HG02623 (cell line): ENCODE measurements around the gene PEX1.
A peak's percentile ranks its signal among the peaks of the same experiment; 100 is the strongest.
"Not testable (repeated sequence)": the region's sequence is repeated elsewhere in the genome, so short reads cannot be mapped to it uniquely, and the experiment has no call there.

Experiments
- ATAC-seq: cut with Tn5 transposase; IDR thresholded peaks from one replicate; pipeline ENCODE4 v1.9.1; 2021; ENCODE audit warnings: moderate library complexity; ENCODE audit not compliant: unreplicated experiment

The PEX1 gene

DNA sequence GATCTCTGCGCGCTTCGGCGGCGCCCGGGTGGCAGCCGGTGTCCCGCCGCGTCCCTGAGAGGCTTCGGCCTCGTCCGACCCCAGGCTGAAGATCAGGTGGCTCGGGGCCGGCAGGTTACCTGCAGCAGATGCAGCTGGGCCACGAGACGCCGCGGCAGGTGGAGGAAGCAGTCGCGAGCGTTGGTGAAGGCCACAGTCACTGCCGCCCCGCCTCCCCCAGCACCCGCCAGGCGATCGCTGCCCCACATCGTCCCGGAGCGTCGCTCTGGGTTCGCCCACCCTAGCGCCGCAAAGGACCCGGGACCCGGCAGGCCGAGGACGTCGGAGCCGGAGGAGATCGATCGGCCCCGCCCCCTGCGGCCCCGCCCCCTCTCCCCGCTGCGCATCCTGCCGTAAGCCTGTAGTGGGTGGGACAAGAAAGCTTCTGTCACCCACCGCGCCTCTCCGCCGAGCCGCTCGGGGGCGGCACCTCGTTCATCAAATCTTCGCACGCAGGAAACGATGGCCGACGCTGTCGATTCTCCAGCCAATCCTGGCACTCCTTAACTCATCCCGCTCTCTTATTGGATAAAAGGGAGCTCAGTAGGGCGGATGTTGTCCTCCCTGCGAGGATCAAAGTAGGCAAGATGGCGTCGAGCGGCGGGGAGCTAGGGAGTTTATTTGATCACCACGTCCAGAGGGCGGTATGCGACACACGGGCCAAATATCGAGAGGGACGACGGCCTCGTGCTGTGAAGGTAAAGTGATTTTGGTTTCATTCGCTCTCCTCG lies at the start of gene PEX1, which contains the start of gene RBM48:
Gene PEX1 (minus strand): TSS at position 333 of the 770 bp plus-strand sequence. CDS start 85 bp downstream, at position 248.
Gene RBM48 (plus strand): TSS at position 608 of the 770 bp plus-strand sequence. CDS start 19 bp downstream, at position 627.
- peak; percentile 96 for ATAC-seq

- no peak for ATAC-seq
Observed at GRCh38 chr7:92576296-92576695, 48.0 kb upstream of the PEX1 start.

DNA sequence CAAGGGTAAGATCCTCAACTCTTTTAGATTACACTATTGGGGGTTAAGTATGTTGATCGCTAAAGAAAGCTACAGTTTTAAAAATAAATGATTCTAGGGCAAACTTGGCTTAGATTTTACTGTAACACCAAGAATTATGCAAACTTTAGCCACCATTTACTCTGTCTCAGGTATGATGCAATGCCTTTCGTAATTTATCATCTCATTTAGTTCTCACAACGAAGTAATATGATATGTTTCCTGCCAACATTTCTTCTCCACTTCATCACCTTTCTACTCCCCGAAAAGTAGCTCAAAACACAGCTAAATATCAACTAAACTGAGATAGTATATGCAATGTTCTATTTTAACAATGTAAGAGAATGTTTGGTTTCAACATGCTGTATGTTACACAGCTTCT lies 40.8 kb upstream of the PEX1 start:
- no peak for ATAC-seq

DNA sequence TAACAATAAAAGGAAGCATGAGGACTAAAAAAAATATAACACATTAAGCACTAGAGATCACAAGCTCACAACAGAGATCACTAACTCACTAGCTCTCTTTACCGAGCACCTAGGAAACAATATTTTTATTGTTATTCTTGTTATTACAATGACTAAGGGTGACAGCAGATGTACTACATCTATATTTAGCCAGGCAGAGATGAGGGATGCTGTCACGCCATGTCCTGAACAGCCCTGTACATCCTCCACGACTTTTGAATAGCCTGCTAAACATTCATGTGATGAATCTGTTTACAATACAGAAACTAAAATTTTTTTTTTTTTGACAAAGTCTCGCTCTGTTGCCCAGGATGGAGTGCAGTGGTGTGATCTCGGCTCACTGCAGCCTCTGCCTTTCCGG lies 39.1 kb upstream of the PEX1 start:
- ATAC-seq, result no peak

DNA sequence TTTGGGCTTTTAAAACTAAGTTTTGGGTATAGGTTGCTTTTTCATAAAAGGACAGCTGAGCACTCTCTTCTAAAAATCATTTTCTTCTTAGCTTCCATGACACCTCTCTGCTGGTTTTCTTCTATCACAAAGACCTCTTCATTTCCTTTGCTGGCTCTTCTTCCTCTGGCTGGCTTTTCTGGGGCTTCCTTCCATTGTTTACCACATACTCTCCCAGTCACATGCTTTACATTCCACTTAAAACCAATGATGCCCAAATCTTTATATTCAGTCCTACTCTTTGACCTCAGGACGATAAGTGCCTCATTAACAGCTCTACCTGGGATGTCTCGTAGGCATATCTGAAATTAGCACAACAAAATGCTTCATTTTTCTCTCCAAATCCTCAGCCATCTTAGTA lies 35.0 kb upstream of the PEX1 start:
- ATAC-seq, result no peak

DNA sequence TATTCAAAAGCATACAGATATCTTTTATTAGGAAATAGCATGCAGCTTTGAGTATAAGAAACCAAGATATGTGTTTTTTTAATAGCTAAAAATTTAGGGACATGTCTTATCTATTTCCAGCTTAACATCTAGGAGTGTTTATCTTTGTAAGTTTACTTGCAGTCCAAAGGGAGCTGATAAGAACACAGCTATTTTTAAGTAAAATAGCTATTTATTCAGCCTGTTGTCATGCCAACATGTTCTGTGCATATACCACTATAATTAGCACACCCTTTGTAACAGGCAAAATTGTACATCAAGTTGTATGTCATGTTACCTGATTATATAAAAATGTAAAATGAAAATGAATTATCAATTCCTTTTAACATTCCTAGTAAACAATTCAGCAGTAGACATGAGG lies 32.3 kb upstream of the PEX1 start:
- no peak for ATAC-seq

- no peak for ATAC-seq
Observed at GRCh38 chr7:92557808-92558362, 29.6 kb upstream of the PEX1 start.

- ATAC-seq, result no peak
Observed at GRCh38 chr7:92557249-92557648, 28.9 kb upstream of the PEX1 start.

- no peak for ATAC-seq
Observed at GRCh38 chr7:92550194-92550593, 21.9 kb upstream of the PEX1 start.

GRCh38 chr7:92547579-92547978 lies 19.3 kb upstream of the PEX1 start:
- no peak for ATAC-seq

DNA sequence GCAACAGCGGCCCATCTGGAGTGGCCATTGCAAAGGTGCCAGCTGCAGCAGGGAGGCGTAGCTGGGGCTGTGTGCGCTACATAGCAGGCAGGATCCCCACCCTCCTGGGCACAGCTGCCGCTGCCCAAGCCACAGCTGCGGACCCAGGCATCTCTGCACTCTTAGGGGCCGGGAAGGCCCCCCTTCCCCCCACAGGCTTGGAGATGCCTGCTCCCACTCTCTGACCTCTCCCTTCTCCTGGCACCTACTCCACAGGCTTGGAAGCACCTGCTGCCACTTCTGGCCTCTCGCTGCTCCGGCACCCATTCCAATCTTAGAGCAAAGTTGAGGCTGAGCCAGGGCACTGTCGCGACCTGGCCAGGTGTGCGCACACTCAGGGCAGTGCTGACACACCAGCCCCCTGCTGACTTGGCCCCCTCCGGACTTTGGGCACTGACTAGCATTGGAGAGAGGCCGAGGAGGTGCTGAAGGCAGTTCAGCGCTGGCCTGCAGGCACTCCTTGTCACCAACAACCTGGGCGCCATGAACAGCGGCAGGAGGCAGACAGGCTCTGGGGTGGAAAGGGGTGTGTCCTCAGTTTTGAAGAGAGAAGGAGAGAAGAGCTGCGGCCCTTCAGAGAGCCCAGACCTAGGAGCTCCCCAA lies 18.7 kb upstream of the PEX1 start:
- no peak for ATAC-seq

- not testable (repeated sequence) for ATAC-seq
Observed at GRCh38 chr7:92545116-92545515, 16.8 kb upstream of the PEX1 start.

DNA sequence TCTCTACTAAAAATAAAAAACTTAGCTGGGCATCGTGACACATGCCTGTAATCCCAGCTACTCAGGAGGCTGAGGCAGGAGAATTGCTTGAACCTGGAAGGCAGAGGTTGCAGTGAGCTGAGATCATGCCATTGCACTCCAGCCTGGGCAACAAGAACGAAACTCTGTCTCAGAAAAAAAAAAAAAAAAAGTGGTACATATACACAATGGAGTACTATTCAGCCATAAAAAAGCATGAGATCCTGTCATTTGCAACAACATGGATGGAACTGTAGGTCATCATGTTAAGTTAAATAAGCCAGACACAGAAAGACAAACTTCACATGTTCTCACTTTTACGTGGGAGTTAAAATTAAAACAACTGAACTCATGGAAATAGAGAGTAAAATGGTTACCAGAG lies 15.2 kb upstream of the PEX1 start:
- not testable (repeated sequence) for ATAC-seq

- ATAC-seq, result no peak
Observed at GRCh38 chr7:92534572-92534971, 6.3 kb upstream of the PEX1 start.

- peak; percentile 0 for ATAC-seq
Observed at GRCh38 chr7:92528958-92529264, 591 bp upstream of the PEX1 start.

GRCh38 chr7:92527300-92528187 lies 776 bp downstream of the PEX1 start:
- ATAC-seq, result peak; percentile 24

GRCh38 chr7:92523110-92523509 lies 5.2 kb downstream of the PEX1 start:
- no peak for ATAC-seq

DNA sequence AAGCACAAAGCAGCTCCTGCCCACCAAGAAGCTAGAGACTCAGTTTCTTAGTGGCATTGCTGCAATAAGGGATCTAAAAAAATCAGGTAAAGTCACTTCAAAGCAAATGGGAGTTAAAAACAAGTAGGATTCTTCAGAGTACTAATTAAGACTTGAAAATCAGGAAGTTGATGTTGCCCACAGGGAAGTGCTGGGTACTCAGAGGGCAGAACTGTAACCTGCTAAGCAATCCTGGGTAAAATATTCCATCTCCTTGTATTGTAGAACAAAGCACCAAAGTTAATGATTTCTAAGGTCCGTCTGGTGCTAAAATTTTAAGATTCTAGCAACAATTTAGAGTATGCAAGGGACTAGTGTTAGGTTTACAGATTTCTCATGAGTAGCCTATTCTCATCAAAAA lies 8.3 kb downstream of the PEX1 start:
- ATAC-seq, result no peak

DNA sequence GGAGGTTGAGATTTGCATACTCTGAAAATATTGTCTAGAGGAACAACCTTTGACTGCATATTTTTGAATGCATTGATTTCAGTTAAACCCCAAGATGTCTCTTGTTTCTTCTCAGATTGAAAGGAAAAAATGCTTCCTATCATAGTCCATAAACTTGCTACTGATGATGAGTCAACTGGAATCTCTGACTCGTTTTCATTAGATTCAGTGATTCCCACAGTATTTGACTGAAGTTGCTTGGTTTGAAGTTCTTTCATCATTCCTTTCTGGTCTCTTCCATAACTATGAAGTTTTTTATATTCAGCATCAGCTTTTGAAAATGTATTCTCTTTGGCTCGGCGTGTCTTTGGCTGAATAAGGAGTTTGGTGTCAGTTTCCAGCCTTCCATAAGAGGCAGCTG lies 10.7 kb downstream of the PEX1 start:
- no peak for ATAC-seq

- no peak for ATAC-seq
Observed at GRCh38 chr7:92513167-92513902, 15.0 kb downstream of the PEX1 start.

- ATAC-seq, result no peak
Observed at GRCh38 chr7:92508946-92509345, 19.4 kb downstream of the PEX1 start.
